IgD-negative memory B cell (primary cell): ENCODE results near the gene SLC25A6. TPM values are rescaled to one million over a fixed set of nuclear protein-coding genes. Genes with fewer than 3 reads are reported as not detected.
"Not testable (repeated sequence)": the region's sequence is repeated elsewhere in the genome, so short reads cannot be mapped to it uniquely, and the experiment has no call there.

Experiments
- H3K27ac Mint-ChIP-seq, 3 donors: one replicate each; pipeline ENCODE4 v1.8.0; 2020 to 2022; ENCODE audit warnings: mild to moderate bottlenecking in 3 of 3, mixed read lengths in 3 of 3, moderate library complexity in 1 of 3
- H3K27me3 Mint-ChIP-seq: one replicate; pipeline ENCODE4 v1.8.0; 2021; ENCODE audit warnings: mixed read lengths
- H3K36me3 Mint-ChIP-seq: one replicate; pipeline ENCODE4 v1.8.0; 2020; ENCODE audit warnings: mild to moderate bottlenecking, mixed read lengths
- H3K4me1 Mint-ChIP-seq, 3 donors: one replicate each; pipeline ENCODE4 v1.8.0; 2020 to 2022; ENCODE audit warnings: mixed read lengths in 3 of 3, mild to moderate bottlenecking in 1 of 3
- H3K4me3 Mint-ChIP-seq, 4 donors: one replicate each; pipeline ENCODE4 v1.8.0; 2020 to 2022; ENCODE audit warnings: mild to moderate bottlenecking in 4 of 4, mixed read lengths in 4 of 4, moderate library complexity in 3 of 4
- H3K9me3 Mint-ChIP-seq, 3 donors: one replicate each; pipeline ENCODE4 v1.8.0; 2020 to 2021; ENCODE audit warnings: mixed read lengths in 3 of 3, mild to moderate bottlenecking in 1 of 3
- polyA plus RNA-seq: library from polyadenylated mRNA; unstranded; fragments of 300-500 nt; fragmentation: Illumina TruSeq; gene quantifications from one replicate; pipeline ENCODE4 v1.2.3, GENCODE V29; 2021

The SLC25A6 gene
- polyA plus RNA-seq, 1 donor from 2014 or later, result 881 TPM

DNA sequence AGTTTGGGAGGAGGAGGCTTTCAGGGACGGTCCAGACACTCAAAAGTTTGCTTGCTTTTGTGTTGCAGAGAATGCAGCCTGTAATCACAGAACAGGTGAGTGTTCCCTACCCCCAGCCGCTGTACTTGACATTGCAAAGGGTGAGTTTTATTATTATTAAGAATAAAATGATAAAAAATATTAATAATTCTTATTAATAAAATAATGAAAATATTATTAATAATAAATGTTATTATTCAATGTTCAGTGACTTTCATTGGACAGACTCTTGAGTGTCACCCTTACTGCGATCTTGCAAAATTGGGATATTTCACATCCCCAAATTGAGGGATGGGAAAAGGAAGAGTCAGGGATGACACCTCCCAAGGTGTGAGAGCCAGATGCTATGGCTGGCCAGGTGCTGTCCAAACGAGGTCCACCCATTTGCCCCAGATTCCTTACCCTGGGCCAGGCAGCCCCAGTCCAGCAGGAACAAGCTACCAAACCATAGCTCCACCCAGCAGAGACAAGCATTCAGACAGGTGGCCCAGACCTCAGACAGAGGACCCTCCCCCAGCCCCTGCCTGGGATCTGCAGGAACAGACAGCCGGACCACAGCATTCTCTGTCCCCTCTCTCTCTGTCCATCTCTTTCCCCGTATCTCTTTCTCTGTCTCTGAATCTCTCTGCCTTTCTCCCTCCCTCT is 33.0 kb downstream of the SLC25A6 start:
- Mint-ChIP-seq H3K9me3 (no peaks in the 10 kb centered on the region), H3K4me1 (peaks cover 0 to 2% (median 1%) of the 10 kb centered on the region in 3 donors), H3K4me3 (no peak overlapping the region), H3K36me3 (peaks cover 7% of the 10 kb centered on the region), H3K27me3 (no peaks in the 10 kb centered on the region), H3K27ac (peak overlapping the region in 1 of 3 donors; percentile 25)

GRCh38 chrX:1357993-1358392 is 33.9 kb downstream of the SLC25A6 start:
- Mint-ChIP-seq H3K27ac (no peak overlapping the region), H3K36me3 (peaks cover 7% of the 10 kb centered on the region), H3K27me3 (no peaks in the 10 kb centered on the region), H3K4me3 (no peak overlapping the region), H3K4me1 (peaks cover 0 to 2% (median 1%) of the 10 kb centered on the region in 3 donors), H3K9me3 (no peaks in the 10 kb centered on the region)

- no peak overlapping the region for H3K27ac Mint-ChIP-seq
- H3K4me3 Mint-ChIP-seq, result no peak overlapping the region
- no peaks in the 10 kb centered on the region for H3K27me3 Mint-ChIP-seq
- H3K9me3 Mint-ChIP-seq, result no peaks in the 10 kb centered on the region
- peaks cover 0 to 2% (median 0%) of the 10 kb centered on the region in 3 donors for H3K4me1 Mint-ChIP-seq
- H3K36me3 Mint-ChIP-seq, result peaks cover 2% of the 10 kb centered on the region
Observed at GRCh38 chrX:1355131-1356046, 36.5 kb downstream of the SLC25A6 start.

- peaks cover 2% of the 10 kb centered on the region for H3K36me3 Mint-ChIP-seq
- peak overlapping the region in 1 of 3 donors; percentile 67 for H3K27ac Mint-ChIP-seq
- H3K4me3 Mint-ChIP-seq, result no peak overlapping the region
- no peaks in the 10 kb centered on the region for H3K27me3 Mint-ChIP-seq
- no peaks in the 10 kb centered on the region for H3K9me3 Mint-ChIP-seq
- H3K4me1 Mint-ChIP-seq, result peaks cover 0 to 2% (median 0%) of the 10 kb centered on the region in 3 donors
Observed at GRCh38 chrX:1354036-1355019, 37.6 kb downstream of the SLC25A6 start.

- H3K9me3 Mint-ChIP-seq, result no peaks in the 10 kb centered on the region
Observed at GRCh38 chrX:1351981-1352714, 39.8 kb downstream of the SLC25A6 start.

GRCh38 chrX:1349606-1350005 is 42.3 kb downstream of the SLC25A6 start:
- not testable (repeated sequence) for H3K4me3 Mint-ChIP-seq, H3K36me3 Mint-ChIP-seq, H3K27ac Mint-ChIP-seq, H3K4me1 Mint-ChIP-seq, H3K27me3 Mint-ChIP-seq, H3K9me3 Mint-ChIP-seq

More at GRCh38 chrX:1351981-1352714, 39.8 kb downstream of the SLC25A6 start:
- Mint-ChIP-seq H3K27ac (peak overlapping the region in 2 of 3 donors; percentile 16 to 67), H3K4me3 (no peak overlapping the region), H3K36me3 (no peaks in the 10 kb centered on the region), H3K4me1 (peaks cover 0 to 2% (median 0%) of the 10 kb centered on the region in 3 donors), H3K27me3 (no peaks in the 10 kb centered on the region)

GRCh38 chrX:1341545-1342184 is 50.2 kb downstream of the SLC25A6 start:
- Mint-ChIP-seq H3K27ac (no peak overlapping the region), H3K4me3 (no peak overlapping the region), H3K9me3 (peaks cover 0 to 4% (median 0%) of the 10 kb centered on the region in 3 donors), H3K27me3 (peaks cover 7% of the 10 kb centered on the region), H3K36me3 (peaks cover 5% of the 10 kb centered on the region), H3K4me1 (peaks cover 4 to 5% (median 4%) of the 10 kb centered on the region in 3 donors)

DNA sequence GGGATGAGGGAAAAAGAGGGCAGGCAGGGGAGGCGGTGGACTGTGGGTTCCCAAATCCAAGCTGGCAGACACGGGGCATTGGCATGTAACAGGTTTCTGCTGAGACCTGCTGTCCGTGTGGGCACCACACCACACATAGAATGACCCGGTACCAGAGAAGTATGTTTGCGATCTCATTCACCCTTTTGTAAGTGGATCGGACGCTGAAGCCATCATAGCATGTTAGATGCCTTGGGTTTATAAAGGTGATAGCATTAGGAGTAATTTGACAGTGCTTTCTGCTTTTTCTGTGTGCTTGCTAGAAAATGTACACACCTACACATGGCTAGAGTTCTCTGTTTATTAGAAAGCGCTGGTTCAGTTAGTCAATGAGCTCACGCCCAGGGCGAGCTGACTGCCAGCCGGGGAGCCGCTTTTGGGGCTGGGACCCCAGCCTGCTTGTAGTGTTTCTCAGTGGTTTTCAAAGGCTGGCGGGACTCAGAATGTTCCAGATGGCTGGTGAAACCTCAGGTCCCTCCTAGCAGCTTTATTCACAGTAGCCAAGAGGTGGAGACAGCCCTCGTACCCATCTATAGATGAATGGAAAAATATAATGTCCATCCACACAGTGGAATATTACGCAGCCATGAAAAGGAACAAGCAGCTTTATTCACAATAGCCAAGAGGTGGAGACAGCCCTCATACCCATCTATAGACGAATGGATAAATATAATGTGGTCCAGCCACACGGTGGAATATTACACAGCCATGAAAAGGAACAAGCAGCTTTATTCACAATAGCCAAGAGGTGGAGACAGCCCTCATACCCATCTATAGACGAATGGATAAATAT is 54.7 kb downstream of the SLC25A6 start:
- Mint-ChIP-seq H3K27me3 (peaks cover 19% of the 10 kb centered on the region), H3K27ac (peak overlapping the region in 1 of 3 donors; percentile 84), H3K36me3 (peaks cover 2% of the 10 kb centered on the region), H3K4me3 (peak overlapping the region; percentile 73 to 91 (median 83)), H3K4me1 (peaks cover 4 to 16% (median 7%) of the 10 kb centered on the region in 3 donors), H3K9me3 (peaks cover 0 to 4% (median 3%) of the 10 kb centered on the region in 3 donors)

DNA sequence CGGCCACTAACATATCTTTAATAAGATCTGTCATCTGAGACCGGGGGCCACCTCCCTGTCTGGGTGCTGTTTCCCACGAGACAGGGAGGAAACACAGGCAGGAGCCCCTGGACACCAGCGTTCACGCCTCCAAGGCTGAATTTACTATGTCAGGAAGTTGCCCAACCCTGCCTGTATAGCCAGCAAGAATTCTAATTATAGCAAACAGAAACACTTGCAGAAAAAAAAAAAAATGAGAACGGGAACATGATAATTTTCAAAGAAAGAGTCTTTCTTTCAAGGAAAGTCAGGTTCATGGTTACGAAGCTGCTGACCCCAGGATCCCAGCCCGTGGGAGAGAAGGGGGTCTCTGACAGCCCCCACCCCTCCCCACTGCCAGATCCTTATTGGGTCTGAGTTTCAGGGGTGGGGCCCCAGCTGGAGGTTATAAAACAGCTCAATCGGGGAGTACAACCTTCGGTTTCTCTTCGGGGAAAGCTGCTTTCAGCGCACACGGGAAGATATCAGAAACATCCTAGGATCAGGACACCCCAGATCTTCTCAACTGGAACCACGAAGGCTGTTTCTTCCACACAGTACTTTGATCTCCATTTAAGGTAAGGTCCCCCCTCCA is 55.5 kb downstream of the SLC25A6 start, which contains the start of gene IL3RA:
Gene IL3RA (plus strand): TSS at position 455 of the 613 bp plus-strand sequence. CDS start 4,981 bp downstream, outside the sequence.
- H3K4me3 Mint-ChIP-seq, result peak within 1 kb of the TSS; percentile 73 to 91 (median 83)
- H3K36me3 Mint-ChIP-seq, result peaks cover 2% of the 10 kb centered on the region
- peaks cover 0 to 4% (median 3%) of the 10 kb centered on the region in 3 donors for H3K9me3 Mint-ChIP-seq
- H3K4me1 Mint-ChIP-seq, result peaks cover 4 to 16% (median 7%) of the 10 kb centered on the region in 3 donors
- peaks cover 19% of the 10 kb centered on the region for H3K27me3 Mint-ChIP-seq
- H3K27ac Mint-ChIP-seq, result peak within 1 kb of the TSS in 2 of 3 donors; percentile 62 to 84
